Fibroblast of pulmonary artery (primary cell): Measurements from ENCODE around the gene LIPE.

ENCODE experiments used
- DNase-seq: peaks from one replicate; pipeline ENCODE4 v3.0.0-alpha.2; 2010; ENCODE audit warnings: low read depth
- H3K4me3 ChIP-seq: replicated peaks from 2 replicates; pipeline ENCODE4 v1.5.1; 2011; ENCODE audit warnings: low read depth, mild to moderate bottlenecking, control low read depth, low read length, moderate library complexity
- TF ChIP-seq, protein P1 (sequence below): IDR thresholded peaks from 2 replicates; pipeline ENCODE4 v1.5.1; 2011; ENCODE audit warnings: mild to moderate bottlenecking, control low read depth, low read length, inconsistent platforms; ENCODE audit errors: missing control alignments

The LIPE gene

DNA sequence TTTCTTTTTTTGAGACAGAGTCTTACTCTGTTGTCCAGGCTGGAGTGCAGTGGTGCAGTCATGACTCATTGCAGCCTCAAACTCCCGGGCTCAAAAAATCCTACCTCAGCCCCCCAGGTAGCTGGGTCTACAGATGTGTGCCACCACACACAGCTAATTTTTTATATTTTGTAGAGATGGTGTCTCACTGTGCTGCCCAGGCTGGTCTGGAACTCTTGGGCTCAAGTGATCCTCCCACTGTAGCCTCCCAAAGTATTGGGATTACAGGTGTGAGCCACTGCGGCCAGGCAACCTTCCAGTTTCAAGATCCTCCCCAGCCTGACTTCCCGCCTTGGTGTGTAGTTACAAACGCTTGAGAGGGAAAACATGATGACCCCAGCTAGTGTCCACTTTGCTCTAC, 59.3 kb downstream of the LIPE start:
- TF ChIP-seq, protein P1, sequence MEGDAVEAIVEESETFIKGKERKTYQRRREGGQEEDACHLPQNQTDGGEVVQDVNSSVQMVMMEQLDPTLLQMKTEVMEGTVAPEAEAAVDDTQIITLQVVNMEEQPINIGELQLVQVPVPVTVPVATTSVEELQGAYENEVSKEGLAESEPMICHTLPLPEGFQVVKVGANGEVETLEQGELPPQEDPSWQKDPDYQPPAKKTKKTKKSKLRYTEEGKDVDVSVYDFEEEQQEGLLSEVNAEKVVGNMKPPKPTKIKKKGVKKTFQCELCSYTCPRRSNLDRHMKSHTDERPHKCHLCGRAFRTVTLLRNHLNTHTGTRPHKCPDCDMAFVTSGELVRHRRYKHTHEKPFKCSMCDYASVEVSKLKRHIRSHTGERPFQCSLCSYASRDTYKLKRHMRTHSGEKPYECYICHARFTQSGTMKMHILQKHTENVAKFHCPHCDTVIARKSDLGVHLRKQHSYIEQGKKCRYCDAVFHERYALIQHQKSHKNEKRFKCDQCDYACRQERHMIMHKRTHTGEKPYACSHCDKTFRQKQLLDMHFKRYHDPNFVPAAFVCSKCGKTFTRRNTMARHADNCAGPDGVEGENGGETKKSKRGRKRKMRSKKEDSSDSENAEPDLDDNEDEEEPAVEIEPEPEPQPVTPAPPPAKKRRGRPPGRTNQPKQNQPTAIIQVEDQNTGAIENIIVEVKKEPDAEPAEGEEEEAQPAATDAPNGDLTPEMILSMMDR, result no peak
- H3K4me3 ChIP-seq, result no peak overlapping the region
- no peak for DNase-seq

DNA sequence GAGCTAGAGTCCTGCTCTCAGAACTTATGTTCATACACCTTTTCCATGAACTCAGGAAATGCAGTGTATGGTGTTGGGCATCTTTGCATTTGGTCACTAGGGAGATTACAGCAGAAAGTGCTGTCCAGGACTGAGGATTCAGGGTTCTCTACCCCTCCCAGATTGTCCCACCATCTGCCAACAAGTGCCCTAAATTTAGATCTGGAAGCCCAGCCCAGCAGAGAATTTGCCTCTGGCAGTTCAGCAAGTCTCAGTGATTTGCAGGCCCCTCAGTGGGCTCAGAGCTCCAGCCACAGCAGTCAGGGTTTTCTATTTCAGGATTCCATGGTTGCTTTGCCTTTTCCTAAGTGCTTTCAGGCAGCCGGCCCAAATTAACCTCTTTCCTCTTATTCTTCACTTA, 60.5 kb downstream of the LIPE start:
- DNase-seq, result no peak
- H3K4me3 ChIP-seq, result no peak overlapping the region
- TF ChIP-seq, protein P1, result no peak

DNA sequence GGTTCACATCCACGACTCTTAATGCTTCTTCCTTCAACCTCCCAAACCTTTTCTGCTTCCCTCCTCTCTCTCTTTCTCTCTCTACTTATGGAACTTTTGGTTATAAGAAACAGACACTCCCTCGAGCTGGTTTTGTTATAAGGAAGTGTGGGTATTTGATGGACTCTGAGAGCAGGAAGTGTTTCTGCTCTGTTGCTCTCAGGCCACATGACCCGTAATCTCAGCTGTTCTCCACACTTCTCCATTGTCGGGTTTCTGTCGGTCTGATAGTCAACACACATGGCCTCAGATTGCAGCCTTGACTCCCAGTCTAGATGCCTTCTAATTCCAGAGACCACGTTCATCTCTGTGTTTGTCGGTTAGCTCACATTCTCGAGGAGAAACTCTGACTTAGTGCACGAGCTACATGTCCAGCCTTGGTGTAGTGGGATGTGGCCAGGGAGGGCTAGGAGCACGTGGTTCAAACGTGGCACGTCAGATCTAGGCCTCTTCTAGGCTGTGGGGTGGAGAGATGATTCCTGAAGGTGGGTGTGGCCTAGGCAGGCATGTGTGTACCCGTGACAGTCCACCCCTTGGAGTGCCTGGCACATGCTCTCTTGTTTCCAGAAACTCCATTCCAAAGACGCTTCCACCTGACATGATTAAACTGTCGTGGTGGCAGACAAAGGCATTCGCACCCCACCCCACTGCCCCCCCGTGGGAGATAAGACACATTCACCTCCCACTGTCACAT, 63.4 kb downstream of the LIPE start:
- no peak overlapping the region for H3K4me3 ChIP-seq
- no peak for DNase-seq
- TF ChIP-seq, protein P1, result no peak

DNA sequence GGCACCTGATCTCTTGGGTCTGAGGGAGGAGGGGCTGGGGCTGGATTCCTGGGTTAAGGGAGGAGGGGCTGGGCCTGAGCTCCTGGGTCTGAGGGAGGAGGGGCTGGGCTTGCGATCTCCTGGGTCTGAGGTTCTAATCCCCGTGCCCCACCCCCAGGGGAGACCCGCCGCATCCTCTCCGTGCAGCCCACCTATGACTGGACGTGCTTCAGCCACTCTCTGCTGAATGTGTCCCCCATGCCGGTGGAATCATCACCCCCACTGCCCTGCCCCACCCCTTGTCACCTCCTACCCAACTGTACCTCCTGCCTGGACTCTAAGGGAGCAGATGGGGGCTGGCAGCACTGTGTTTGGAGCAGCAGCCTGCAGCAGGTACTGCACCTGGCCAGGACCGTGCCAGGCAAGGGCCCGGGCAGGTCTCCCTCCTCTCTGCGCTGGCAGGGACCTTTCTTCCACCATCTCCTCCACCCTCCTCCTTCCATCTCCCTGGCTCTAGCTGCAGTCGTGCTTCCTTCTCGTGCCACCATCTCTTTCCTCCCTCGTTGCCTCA, 64.2 kb downstream of the LIPE start:
- no peak for DNase-seq
- TF ChIP-seq, protein P1, result no peak
- no peak overlapping the region for H3K4me3 ChIP-seq

DNA sequence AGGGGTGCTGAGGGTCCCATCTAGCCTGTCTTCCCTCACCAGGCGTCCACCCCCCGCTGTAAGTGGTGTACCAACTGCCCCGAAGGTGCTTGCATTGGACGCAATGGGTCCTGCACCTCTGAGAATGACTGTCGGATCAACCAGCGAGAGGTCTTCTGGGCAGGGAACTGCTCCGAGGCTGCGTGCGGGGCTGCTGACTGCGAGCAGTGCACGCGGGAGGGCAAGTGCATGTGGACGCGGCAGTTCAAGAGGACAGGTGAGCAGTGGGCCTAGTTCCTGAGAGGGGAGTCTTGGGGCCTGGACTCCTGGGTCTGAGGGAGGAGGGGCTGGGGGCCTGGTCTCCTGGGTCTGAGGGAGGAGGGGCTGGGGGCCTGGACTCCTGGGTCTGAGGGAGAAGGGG, 64.8 kb downstream of the LIPE start:
- DNase-seq, result no peak
- H3K4me3 ChIP-seq, result no peak overlapping the region
- TF ChIP-seq, protein P1, result no peak

DNA sequence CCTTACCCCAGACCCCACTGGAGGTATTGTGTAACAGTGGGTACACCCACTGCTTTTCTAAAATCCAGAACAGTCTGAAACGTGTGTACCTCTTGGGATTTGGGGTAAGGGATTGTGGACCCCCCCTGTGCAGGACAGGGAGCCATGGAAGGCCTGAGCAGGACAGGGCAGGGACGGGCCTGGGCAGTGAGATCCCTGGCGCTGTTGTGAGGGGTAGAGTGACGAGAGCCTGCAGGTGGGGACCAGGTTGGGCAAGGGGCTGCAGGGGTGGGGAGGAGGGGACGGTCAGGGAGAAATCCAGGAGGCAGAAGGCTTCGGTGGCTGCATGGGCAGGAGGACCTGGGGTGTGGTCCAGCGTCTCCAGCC, 65.7 kb downstream of the LIPE start:
- H3K4me3 ChIP-seq, result no peak overlapping the region
- TF ChIP-seq, protein P1, result no peak
- DNase-seq, result no peak
